HG02840 (cell line): ENCODE data around the gene AKT2.

Experiments
- ATAC-seq: cut with Tn5 transposase; IDR thresholded peaks from one replicate; pipeline ENCODE4 v1.9.1; 2021; ENCODE audit warnings: mild to moderate bottlenecking, moderate library complexity, moderate number of reproducible peaks; ENCODE audit not compliant: unreplicated experiment, low FRiP score

The AKT2 gene

GRCh38 chr19:40255619-40256166 is 29.5 kb downstream of the AKT2 start:
- no peak for ATAC-seq

- no peak for ATAC-seq
These were observed 30.3 kb downstream of the AKT2 start for GRCh38 chr19:40254714-40255418.

GRCh38 chr19:40253611-40254092 is 31.5 kb downstream of the AKT2 start:
- ATAC-seq = no peak

GRCh38 chr19:40252395-40252794 is 32.8 kb downstream of the AKT2 start:
- ATAC-seq = no peak

GRCh38 chr19:40251991-40252390 is 33.2 kb downstream of the AKT2 start:
- no peak for ATAC-seq

GRCh38 chr19:40251244-40251643 is 33.9 kb downstream of the AKT2 start:
- ATAC-seq = no peak

- ATAC-seq = no peak
These were observed 35.4 kb downstream of the AKT2 start for GRCh38 chr19:40249781-40250180.

GRCh38 chr19:40249201-40249600 is 35.9 kb downstream of the AKT2 start:
- ATAC-seq = no peak

- no peak for ATAC-seq
These were observed 37.3 kb downstream of the AKT2 start for GRCh38 chr19:40247735-40248262.

- ATAC-seq = no peak
These were observed 38.0 kb downstream of the AKT2 start for GRCh38 chr19:40247178-40247577.

- ATAC-seq = no peak
These were observed 38.7 kb downstream of the AKT2 start for GRCh38 chr19:40246292-40247073.

- no peak for ATAC-seq
These were observed 39.5 kb downstream of the AKT2 start for GRCh38 chr19:40245506-40246128.

- ATAC-seq = no peak
These were observed 40.4 kb downstream of the AKT2 start for GRCh38 chr19:40244579-40245317.

- no peak for ATAC-seq
These were observed 42.0 kb downstream of the AKT2 start for GRCh38 chr19:40243181-40243580.

GRCh38 chr19:40242480-40242879 is 42.7 kb downstream of the AKT2 start:
- ATAC-seq = no peak

GRCh38 chr19:40241809-40242384 is 43.2 kb downstream of the AKT2 start:
- ATAC-seq = no peak

- no peak for ATAC-seq
These were observed 43.9 kb downstream of the AKT2 start for GRCh38 chr19:40241125-40241808.

GRCh38 chr19:40240332-40240731 is 44.8 kb downstream of the AKT2 start:
- no peak for ATAC-seq
